Measurements from ENCODE around the gene PRELID2.

DNA sequence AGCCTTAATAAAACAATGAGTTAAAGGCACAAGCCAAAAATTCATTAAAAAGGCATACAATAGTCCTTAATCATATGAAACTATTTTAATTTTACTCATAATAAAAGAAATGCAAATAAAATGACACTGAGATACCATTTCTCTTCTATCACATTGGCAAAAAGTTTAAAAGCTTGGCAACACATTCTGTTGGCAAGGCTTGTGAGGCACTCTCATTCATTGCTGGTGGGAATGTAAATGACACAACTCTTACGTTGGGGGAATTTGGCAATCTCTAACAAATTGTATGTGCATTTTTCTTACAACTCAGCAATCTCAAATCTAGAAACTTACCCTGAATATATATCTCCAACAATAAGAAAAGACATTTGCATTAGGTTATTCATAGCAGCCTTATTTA, 111.6 kb downstream of the PRELID2 start:
- TF ChIP-seq, protein P1, sequence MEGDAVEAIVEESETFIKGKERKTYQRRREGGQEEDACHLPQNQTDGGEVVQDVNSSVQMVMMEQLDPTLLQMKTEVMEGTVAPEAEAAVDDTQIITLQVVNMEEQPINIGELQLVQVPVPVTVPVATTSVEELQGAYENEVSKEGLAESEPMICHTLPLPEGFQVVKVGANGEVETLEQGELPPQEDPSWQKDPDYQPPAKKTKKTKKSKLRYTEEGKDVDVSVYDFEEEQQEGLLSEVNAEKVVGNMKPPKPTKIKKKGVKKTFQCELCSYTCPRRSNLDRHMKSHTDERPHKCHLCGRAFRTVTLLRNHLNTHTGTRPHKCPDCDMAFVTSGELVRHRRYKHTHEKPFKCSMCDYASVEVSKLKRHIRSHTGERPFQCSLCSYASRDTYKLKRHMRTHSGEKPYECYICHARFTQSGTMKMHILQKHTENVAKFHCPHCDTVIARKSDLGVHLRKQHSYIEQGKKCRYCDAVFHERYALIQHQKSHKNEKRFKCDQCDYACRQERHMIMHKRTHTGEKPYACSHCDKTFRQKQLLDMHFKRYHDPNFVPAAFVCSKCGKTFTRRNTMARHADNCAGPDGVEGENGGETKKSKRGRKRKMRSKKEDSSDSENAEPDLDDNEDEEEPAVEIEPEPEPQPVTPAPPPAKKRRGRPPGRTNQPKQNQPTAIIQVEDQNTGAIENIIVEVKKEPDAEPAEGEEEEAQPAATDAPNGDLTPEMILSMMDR (IDR thresholded peaks at IDR 0.05), result no peak
- no peak for TF ChIP-seq POLR2A (IDR thresholded peaks at IDR 0.05)

All from uterus (tissue), 2 donors.